Endodermal cell (in vitro differentiated cells): Measurements from ENCODE around the gene B4GALT5. TPM values are rescaled to one million over a fixed set of nuclear protein-coding genes. Genes with fewer than 3 reads are reported as not detected.

Experiments
- DNase-seq: peaks from one replicate; pipeline ENCODE4 v3.0.0-alpha.2; 2017
- H3K27ac ChIP-seq: 2 replicates; pipeline ENCODE4 v1.5.1; 2013; ENCODE audit warnings: mild to moderate bottlenecking, low read depth, low read length, moderate library complexity
- H3K27me3 ChIP-seq: 2 replicates; pipeline ENCODE4 v1.6.1; 2013; ENCODE audit warnings: mild to moderate bottlenecking, low read length, moderate library complexity; ENCODE audit not compliant: insufficient read depth, control insufficient read depth, poor library complexity, severe bottlenecking
- H3K36me3 ChIP-seq: 2 replicates; pipeline ENCODE4 v1.7.0; 2013; ENCODE audit warnings: mild to moderate bottlenecking, low read length, moderate library complexity; ENCODE audit not compliant: control insufficient read depth, insufficient read depth
- H3K4me1 ChIP-seq: one replicate; pipeline ENCODE4 v1.7.0; 2013; ENCODE audit warnings: low read length; ENCODE audit not compliant: control insufficient read depth, insufficient read depth
- H3K4me3 ChIP-seq: 2 replicates; pipeline ENCODE4 v1.5.1; 2013; ENCODE audit warnings: mild to moderate bottlenecking, low read length, moderate library complexity
- H3K9ac ChIP-seq: 2 replicates; pipeline ENCODE4 v1.6.1; 2013; ENCODE audit warnings: mild to moderate bottlenecking, low read length, moderate library complexity; ENCODE audit not compliant: poor library complexity, severe bottlenecking; ENCODE audit errors: extremely low read depth
- H3K9me3 ChIP-seq: 2 replicates; pipeline ENCODE4 v1.6.1; 2013; ENCODE audit warnings: mild to moderate bottlenecking, low read length, moderate library complexity; ENCODE audit not compliant: control insufficient read depth
- H3K27ac Mint-ChIP-seq: 2 replicates; pipeline ENCODE4 v1.8.0; 2020; ENCODE audit warnings: mixed read lengths
- H3K27me3 Mint-ChIP-seq: 2 replicates; pipeline ENCODE4 v1.8.0; 2021; ENCODE audit warnings: mild to moderate bottlenecking, mixed read lengths; ENCODE audit not compliant: insufficient read depth
- H3K36me3 Mint-ChIP-seq: 2 replicates; pipeline ENCODE4 v1.8.0; 2020; ENCODE audit warnings: low read depth, mixed read lengths
- H3K4me1 Mint-ChIP-seq: 2 replicates; pipeline ENCODE4 v1.8.0; 2020; ENCODE audit warnings: mixed read lengths
- H3K4me3 Mint-ChIP-seq: 2 replicates; pipeline ENCODE4 v1.8.0; 2020; ENCODE audit warnings: mild to moderate bottlenecking, moderate library complexity, mixed read lengths
- H3K9me3 Mint-ChIP-seq: 2 replicates; pipeline ENCODE4 v1.8.0; 2020; ENCODE audit warnings: mild to moderate bottlenecking, mixed read lengths
- WGBS, 2 experiments: methylation state at CpG; one replicate each; pipeline versions ENCODE4 v1.1.5 to v1.1.7; 2013; ENCODE audit warnings: missing lambda C conversion rate in 2 of 2, mixed read lengths in 1 of 2; ENCODE audit not compliant: insufficient coverage in 1 of 2, insufficient read length in 1 of 2; 5-methylcytosine and 5-hydroxymethylcytosine counted together
- total RNA-seq, 2 donors: library from RNA; stranded (reverse); fragmentation: NEBNext Ultra II Directional in 1 of 2; extraction: Animal tissue kit (Norgen Biotek cat#: 25700) in 1 of 2; gene quantifications; 2 replicates in 1 of 2; 3 replicates in 1 of 2; pipeline ENCODE4 v1.2.1, GENCODE V29; 2021
- TF ChIP-seq, protein P1 (sequence below): fragments of 200-600 bp; sonication (generic); conservative IDR thresholded peaks from 2 replicates; pipeline ENCODE4 v1.5.0; 2021; ENCODE audit warnings: antibody characterized with exemption, mild to moderate bottlenecking

Gene B4GALT5
- total RNA-seq, 2 donors from 2014 or later = 57.0 to 58.8 TPM

DNA sequence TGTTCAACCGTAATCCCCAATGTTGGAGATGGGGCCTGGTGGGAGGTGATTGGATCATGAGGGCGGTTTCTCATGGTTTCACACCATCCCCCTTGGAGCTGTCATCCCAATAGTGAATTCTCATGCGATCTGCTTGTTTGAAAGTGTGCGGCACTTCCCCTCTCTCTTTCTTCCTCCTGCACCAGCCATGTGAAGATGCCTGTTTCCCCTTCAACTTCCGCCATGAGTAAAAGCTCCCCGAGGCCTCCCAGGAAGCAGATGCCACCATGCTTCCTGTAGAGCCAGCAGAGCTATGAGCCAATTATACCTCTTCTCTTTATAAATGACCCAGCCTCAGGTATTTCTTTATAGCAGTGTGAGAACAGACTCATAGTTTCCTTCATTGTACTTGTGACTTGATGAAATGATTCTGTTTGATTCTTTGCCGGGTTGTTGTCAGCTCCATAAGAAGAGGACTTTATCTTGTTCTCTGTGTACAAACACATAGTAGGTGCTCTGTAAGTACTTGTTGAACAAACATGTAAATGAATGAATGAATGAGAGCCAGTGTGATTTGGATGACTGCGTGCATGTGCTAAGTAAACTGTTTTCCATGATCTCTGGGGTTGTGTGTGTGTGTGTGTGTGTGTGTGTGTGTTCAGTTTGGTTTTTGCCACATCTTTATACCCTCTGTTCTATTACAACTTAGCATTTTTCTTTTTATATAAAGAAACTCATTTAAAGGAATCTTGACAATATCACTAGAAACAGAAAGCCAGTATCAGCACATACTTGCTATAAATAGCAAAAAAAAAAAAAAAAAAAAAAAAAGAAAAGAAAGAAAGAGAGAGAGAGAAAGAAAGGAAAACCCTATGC is 123.3 kb downstream of the B4GALT5 start:
- no peak overlapping the region for H3K27ac ChIP-seq
- H3K4me3 ChIP-seq = no peak overlapping the region
- Mint-ChIP-seq H3K9me3 (no peaks in the 10 kb centered on the region), H3K27me3 (peaks cover 9% of the 10 kb centered on the region), H3K36me3 (no peaks in the 10 kb centered on the region), H3K27ac (no peak overlapping the region), H3K4me3 (no peak overlapping the region), H3K4me1 (no peaks in the 10 kb centered on the region)
- H3K36me3 ChIP-seq = no peaks in the 10 kb centered on the region
- no peaks in the 10 kb centered on the region for H3K4me1 ChIP-seq
- TF ChIP-seq, protein P1, sequence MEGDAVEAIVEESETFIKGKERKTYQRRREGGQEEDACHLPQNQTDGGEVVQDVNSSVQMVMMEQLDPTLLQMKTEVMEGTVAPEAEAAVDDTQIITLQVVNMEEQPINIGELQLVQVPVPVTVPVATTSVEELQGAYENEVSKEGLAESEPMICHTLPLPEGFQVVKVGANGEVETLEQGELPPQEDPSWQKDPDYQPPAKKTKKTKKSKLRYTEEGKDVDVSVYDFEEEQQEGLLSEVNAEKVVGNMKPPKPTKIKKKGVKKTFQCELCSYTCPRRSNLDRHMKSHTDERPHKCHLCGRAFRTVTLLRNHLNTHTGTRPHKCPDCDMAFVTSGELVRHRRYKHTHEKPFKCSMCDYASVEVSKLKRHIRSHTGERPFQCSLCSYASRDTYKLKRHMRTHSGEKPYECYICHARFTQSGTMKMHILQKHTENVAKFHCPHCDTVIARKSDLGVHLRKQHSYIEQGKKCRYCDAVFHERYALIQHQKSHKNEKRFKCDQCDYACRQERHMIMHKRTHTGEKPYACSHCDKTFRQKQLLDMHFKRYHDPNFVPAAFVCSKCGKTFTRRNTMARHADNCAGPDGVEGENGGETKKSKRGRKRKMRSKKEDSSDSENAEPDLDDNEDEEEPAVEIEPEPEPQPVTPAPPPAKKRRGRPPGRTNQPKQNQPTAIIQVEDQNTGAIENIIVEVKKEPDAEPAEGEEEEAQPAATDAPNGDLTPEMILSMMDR = no peak
- no peaks in the 10 kb centered on the region for H3K9me3 ChIP-seq
- 89 to 92% methylated on average over 6 to 8 of the region's 8 CpGs for WGBS, 2 experiments
- no peaks in the 10 kb centered on the region for H3K27me3 ChIP-seq
- DNase-seq = no peak
- no peak overlapping the region for H3K9ac ChIP-seq

DNA sequence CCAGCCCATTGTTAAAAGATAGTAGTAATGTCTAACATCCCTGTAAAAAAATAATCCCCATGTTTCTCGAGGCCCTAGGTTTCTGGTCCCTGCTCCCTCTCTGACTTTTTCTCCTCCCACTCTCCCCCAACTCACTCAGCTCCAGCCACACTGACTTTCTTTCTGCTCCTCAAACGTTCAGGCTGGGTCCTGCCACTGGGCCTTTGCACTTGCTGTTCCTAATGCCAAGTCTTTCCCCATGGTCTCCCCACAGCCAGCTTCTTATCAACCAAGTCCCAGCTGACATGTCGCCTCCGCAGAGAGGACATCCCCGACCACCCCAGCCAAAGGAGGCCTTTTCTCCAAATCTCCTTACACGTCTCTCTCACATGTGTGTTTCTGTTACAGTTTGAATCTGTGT is 123.9 kb downstream of the B4GALT5 start:
- TF ChIP-seq, protein P1 = no peak
- no peaks in the 10 kb centered on the region for H3K4me1 ChIP-seq
- no peak overlapping the region for H3K4me3 ChIP-seq
- H3K9ac ChIP-seq = no peak overlapping the region
- Mint-ChIP-seq H3K36me3 (no peaks in the 10 kb centered on the region), H3K4me3 (no peak overlapping the region), H3K4me1 (no peaks in the 10 kb centered on the region), H3K9me3 (no peaks in the 10 kb centered on the region), H3K27ac (no peak overlapping the region), H3K27me3 (peaks cover 9% of the 10 kb centered on the region)
- H3K9me3 ChIP-seq = no peaks in the 10 kb centered on the region
- WGBS, 2 experiments = 72 to 83% methylated on average over 2 to 6 of the region's 6 CpGs
- DNase-seq = no peak
- H3K27me3 ChIP-seq = no peaks in the 10 kb centered on the region
- no peaks in the 10 kb centered on the region for H3K36me3 ChIP-seq
- H3K27ac ChIP-seq = no peak overlapping the region

DNA sequence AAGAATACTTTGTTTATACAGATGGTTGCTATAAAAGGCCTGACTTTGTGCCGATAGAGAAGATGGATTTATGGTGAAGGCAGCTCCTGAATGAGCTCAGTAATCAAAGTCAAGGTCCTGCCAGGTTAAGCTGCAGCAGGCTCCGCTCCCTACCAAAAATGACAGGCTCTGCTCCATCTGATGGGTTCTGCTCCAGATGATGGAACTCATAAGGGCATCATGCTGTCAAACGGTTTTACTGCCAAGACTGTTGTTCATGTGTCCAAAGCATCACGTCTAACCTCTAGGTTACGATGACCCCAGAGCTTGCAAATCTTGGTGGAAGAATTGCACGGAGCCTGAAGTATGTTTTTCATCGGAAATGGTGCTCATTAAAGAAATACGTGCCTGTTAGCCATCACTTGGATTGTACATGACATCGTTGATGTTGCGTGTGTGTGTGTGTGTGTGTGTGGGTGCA is 126.5 kb downstream of the B4GALT5 start:
- Mint-ChIP-seq H3K4me3 (no peak overlapping the region), H3K4me1 (no peaks in the 10 kb centered on the region), H3K27ac (no peak overlapping the region), H3K9me3 (peaks cover 4% of the 10 kb centered on the region), H3K27me3 (peaks cover 7% of the 10 kb centered on the region), H3K36me3 (no peaks in the 10 kb centered on the region)
- Histone ChIP-seq H3K9ac (no peak overlapping the region), H3K36me3 (no peaks in the 10 kb centered on the region), H3K4me1 (no peaks in the 10 kb centered on the region), H3K9me3 (peaks cover 7% of the 10 kb centered on the region), H3K27me3 (no peaks in the 10 kb centered on the region), H3K4me3 (no peak overlapping the region), H3K27ac (no peak overlapping the region)
- 88 to 93% methylated on average over 6 to 10 of the region's 10 CpGs for WGBS, 2 experiments
- TF ChIP-seq, protein P1 = no peak
- no peak for DNase-seq
